GM03348 (cell line): ENCODE data around the gene CKAP2L.

Source experiments
- DNase-seq: peaks from one replicate; pipeline ENCODE4 v3.0.0; 2012; ENCODE audit warnings: low spot score

The CKAP2L gene

GRCh38 chr2:112760149-112760548 lies 4.3 kb downstream of the CKAP2L start:
- DNase-seq = no peak

GRCh38 chr2:112758711-112759110 lies 5.7 kb downstream of the CKAP2L start:
- DNase-seq = no peak

DNA sequence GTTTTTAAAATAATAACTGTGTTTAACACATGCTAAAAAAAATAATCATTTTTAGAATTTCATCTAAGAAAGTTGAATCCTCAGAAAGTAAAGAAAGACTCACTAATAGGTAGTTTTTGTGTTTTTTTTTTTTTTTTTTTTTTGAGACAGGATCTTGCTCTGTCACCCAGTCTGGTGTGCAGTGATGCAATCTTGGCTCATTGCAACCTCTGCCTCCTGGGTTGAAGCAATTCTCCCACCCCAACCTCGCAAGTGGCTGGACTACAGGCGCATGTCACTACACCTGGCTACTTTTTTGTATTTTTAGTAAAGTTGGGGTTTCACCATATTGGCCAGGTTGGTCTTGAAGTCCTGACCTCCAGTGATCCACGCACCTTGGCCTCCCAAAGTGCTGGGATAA lies 7.1 kb downstream of the CKAP2L start:
- no peak for DNase-seq

GRCh38 chr2:112756207-112756606 lies 8.2 kb downstream of the CKAP2L start:
- DNase-seq = no peak

GRCh38 chr2:112755444-112755843 lies 9.0 kb downstream of the CKAP2L start:
- DNase-seq = no peak

DNA sequence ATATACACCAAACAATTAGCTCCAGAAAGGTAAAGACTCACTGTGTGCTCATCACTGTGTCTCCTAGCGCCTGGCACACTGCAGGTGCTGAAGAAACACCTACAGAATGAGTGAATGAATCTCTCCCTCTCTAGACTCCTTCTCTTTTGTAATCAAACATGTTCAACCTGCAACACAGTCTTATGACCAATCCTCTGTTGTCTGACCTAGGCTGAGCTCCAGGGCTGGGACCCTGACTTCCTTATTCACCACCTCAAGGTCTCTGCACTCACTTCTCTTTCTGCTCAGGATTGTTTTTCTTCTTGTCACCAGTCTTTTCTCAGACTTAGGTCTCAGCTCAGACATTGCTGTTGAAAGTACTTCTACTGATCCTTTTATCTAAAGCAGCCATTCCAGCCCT lies 9.8 kb downstream of the CKAP2L start:
- DNase-seq = no peak

DNA sequence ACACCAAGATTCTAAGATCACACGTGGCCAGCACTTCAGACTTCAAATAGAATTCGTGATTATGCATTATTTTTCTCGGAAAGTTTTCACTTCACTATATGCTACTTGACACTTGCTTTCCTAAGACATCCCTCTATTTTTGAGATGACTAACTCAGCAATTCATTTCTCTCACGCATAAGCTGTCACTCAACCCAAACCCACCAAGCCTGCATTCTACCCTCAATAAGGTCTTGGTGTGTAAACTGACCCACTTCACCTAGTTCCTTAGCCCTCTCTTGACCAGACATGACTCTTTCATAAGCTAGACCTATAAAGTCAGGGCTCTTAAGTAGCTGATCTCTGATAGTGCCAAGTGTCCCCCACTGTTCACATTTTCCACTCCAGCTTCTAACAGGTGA lies 11.7 kb downstream of the CKAP2L start:
- no peak for DNase-seq

DNA sequence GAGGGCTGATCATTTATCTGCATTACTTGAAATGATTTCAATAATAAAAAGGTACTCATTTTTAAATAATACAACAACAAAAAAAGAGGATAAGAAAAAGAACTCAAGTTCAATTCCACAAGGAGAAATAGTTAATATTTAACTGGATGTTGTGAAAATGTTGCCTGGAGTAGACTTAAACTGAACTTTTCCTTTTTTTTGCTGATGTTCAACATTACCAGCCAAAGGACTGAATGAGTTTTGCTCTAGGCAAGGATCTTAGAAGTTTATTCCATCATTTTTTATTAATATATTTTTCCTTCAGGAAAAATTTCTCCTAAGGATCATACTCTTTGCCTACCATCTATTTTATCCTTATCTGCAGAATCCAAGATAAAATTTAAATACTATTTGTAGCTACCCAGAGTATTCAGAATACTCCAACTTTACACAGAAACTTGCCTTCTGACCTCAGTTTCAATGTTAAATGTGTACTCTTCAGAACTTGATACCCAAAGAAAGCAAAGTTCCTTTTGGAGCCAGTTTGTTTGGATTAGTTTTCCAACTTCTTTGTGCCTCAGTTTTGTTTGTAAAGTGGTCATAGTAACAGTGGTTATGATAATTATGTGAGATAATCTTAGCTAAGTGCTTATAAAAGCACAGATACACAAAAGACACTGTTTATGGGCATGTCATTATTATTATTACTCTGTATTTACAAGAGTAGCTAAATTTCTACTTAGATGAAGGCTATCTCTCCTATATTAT lies 12.8 kb downstream of the CKAP2L start:
- no peak for DNase-seq

DNA sequence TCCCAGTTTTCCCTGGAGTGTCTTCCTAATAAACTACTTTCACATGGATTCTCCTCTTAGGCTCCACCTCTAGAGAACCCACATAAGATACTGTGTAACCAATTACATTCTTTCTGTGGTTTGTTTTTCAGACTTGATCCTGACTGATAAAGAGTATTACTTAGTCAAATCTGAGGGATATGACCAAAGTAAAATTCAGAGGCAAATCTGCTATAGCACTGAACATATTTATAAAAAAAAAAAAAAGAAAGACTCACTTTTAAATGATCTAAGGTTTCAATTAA lies 13.9 kb downstream of the CKAP2L start:
- peak; percentile 31 for DNase-seq

GRCh38 chr2:112749755-112750559 lies 14.5 kb downstream of the CKAP2L start:
- peak; percentile 89 for DNase-seq

- no peak for DNase-seq
Observed at GRCh38 chr2:112740527-112740926, 23.9 kb downstream of the CKAP2L start.

DNA sequence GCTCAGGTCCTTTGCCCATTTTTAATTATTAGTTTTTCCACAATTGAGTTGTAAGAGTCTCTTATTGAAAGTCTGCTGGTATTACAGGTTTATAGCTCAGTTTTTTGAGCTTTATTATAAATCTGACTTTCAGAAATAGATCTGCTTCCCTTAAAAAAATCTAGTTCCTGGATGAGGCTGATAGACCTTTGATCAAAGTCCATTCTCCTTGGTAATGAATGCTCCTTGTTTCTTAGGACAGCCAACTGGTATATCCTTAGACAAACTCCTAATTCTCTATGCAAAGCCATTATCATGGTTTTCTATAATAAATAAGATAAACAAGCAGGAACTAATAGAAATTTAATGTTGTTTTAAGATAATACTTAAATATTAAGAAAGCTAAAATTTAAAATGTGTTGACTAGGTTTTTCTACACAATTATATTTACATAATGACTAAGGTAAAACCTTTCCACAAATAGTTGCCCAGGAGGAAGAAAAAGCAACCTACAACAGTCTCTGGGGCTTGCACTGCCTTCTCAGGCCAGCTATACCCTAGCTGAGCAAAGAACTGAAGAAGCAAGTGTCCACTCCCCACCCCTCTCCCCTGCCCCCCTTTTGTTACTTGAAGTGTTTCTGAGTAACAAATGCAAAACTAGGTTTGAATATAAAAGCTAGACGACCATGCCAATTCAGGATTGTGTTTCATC lies 26.7 kb downstream of the CKAP2L start:
- no peak for DNase-seq

GRCh38 chr2:112733871-112734270 lies 30.5 kb downstream of the CKAP2L start:
- no peak for DNase-seq

GRCh38 chr2:112733456-112733855 lies 31.0 kb downstream of the CKAP2L start:
- no peak for DNase-seq

DNA sequence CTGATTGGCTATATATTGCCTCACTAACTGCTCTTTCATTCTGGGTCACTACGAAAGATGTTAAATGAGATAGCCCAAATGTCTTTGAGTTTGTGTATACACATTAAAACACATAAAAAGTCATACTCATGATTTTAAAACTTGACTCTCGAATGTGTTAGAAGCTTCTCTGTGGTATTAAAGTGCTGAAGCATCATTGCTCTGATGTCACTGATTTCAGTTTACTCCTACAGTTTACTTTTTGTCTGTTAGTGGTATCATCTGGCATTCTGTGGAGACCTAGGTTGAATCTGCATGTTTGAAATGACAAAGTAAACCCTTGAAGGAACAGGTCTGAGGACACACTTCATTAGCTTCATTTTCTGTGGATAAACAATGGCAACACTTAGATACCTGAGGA lies 32.9 kb downstream of the CKAP2L start:
- DNase-seq = no peak

DNA sequence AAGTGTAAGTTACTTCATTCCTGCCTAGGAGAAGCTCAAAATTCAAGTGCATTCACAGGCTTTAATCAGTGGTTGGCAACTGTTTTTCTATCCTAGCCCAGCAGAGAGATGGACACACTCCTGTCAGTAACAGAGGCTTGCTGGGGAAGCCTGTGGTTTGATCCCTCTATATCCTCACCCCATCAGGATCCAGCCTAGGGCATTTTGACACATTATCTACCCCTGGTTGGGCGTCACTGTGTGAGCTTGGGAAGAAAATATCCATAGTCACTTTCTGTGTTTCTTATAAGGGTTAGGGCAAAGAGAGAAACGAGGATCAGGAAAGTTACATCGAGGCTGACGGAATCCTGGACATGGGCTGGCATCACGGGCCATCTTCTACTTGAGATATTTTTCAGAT lies 33.6 kb downstream of the CKAP2L start:
- no peak for DNase-seq

DNA sequence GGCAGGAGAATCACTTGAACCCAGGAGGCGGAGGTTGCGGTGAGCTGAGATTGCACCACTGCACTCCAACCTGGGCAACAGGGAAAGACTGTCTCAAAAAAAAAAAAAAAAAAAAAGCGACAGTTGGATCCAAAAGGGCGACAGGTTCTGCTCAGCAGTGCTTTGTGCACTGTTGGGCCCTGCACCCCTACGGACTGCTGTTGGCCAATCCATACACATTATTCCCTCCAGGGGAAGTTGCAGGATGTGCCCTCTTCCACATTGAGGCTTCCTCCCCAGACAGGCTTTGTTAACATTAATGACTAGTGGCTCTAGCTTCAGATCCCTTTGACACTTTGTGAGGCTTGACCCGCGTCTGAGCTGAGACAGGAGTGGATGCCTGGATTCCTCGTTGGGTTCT lies 34.2 kb downstream of the CKAP2L start:
- no peak for DNase-seq

DNA sequence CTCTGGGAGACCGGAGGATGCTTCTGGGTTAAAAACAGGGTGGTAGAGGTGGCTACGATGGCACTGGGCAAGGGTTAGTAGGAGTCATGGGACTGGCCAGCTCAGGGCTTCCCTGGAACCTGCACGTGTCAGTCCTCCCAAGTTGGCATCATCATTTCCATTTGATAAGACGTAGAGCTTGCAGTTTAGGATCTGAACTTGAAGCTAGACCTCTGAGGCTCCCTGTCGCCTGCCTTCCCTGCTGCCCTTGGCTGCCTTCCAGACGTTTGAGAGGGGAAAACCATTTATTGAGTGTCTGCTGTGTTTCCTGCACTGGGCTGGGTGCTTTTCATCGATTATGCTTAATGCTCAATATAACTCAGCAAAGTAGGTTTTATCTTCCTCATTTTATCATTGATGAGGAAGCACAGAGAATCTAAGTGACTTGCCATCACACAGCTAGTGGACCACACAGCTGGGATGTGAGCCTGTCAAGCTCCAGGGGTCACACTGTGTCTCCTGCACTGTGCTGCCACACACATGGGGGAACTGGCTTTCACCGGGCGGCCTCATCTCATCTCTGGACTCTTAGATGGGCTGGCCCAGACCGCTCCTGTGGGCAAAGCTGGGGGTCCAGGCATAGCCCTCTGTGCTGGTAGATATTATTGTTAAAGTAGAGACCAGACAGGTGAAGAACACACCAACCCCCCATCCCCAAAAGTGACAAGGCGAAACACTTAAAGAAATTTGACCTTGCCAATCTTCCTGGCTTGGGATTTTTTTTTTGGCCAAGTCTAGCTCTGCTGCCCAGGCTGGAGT lies 35.8 kb downstream of the CKAP2L start:
- no peak for DNase-seq

DNA sequence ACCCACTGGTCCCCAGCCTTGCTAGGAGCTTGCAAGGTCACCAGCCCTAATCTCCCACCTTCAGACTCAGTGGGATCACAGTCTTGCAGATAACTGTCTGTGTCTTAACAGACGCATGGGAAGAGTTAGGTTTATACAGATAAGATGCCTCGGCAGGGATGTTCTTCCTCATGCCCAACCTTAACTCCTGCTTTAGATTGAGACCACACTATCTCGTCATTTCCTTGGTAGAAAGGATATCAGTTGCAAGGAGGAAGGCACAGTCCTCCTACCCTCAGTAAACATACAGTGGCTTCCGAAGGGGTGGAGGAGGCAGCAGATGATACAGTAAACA lies 36.4 kb downstream of the CKAP2L start:
- DNase-seq = no peak

DNA sequence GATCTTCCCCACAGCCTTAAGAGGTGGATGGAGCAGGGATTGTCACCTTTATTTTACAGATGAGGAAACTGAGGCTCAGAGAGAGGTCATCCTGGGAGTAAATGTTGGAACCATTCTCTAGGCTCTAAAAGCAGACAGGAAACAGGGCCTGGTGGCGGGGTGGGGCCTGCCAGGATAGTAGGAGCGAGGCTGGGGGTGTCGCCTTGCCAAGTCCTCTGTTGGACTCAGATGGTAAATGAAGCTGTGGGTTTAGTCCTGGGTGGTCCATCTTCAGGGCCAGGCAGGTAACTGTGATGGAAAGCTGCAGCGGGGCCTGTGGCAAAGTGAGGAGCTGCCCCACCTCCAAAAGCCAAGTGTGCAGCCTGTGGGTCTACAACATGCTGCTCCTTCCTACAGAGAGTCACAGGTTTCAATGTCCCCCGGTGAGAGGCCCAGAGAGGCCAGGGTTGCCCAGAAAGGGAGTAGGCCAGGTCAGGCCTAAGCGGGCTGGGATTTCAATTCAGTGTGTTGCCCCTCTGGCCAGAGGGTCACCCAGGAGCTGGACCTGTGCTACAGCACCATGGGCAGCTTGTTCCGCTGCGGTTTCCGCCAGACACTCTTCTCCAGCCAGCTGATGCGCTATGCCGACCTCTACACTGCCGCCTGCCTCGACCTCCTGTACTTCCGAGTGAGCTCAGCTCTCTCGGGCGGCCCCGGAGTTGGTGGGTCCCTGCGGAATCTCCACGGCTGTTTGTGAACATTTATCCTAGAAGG lies 37.0 kb downstream of the CKAP2L start:
- DNase-seq = no peak

- DNase-seq = peak; percentile 96
Observed at GRCh38 chr2:112726487-112727190, 37.8 kb downstream of the CKAP2L start.
